ENCODE data around the gene SNX5. TPM values are rescaled to one million over a fixed set of nuclear protein-coding genes. Genes with fewer than 3 reads are reported as not detected.

The SNX5 gene
- total RNA-seq, 2 experiments from 2014 or later = 204 to 274 TPM

GRCh38 chr20:17998446-17998845 is 29.9 kb upstream of the SNX5 start:
- H3K4me1 ChIP-seq (ENCODE audit: insufficient read depth, low read length, poor library complexity, severe bottlenecking) = peaks cover 6% of the 10 kb centered on the region
- no peaks in the 10 kb centered on the region for H3K9me3 ChIP-seq (ENCODE audit: low read length)
- ChIA-PET POLR2A (interaction anchor here (0.6 to 0.9 kb wide), 2 partner anchors 14 to 19 kb away, joined by 3 read pairs; no protein-coding TSS in a partner anchor), CTCF (ENCODE audit: unreplicated experiment) (no interaction called here)
- intact Hi-C loops (cut with micrococcal nuclease; ENCODE audit: unreplicated experiment) = no loop called here
- no peak for DNase-seq (ENCODE audit: low spot score)
- no peaks in the 10 kb centered on the region for H3K36me3 ChIP-seq (ENCODE audit: insufficient read depth, low read length)
- H4K20me1 ChIP-seq (ENCODE audit: insufficient read depth, low read length) = no peaks in the 10 kb centered on the region
- H2AFZ ChIP-seq (ENCODE audit: low read length) = no peak overlapping the region
- BruUV-seq (replicated peaks) = no TSS peak
- no peak overlapping the region for H3K4me3 ChIP-seq (ENCODE audit: low read depth, low read length, poor library complexity, severe bottlenecking)
- no peak overlapping the region for H3K4me2 ChIP-seq (ENCODE audit: low read length)
- H3K9me2 ChIP-seq (ENCODE audit: insufficient read depth, low read length) = no peaks in the 10 kb centered on the region
- no peak overlapping the region for H3K27ac ChIP-seq (ENCODE audit: low read depth, low read length, poor library complexity, severe bottlenecking)
- TF ChIP-seq EZH2phosphoT487 (IDR thresholded peaks at IDR 0.05; ENCODE audit: borderline replicate concordance, low read depth, low read length) (no peak), CTCF (conservative IDR thresholded peaks at IDR 0.05; ENCODE audit: low read length) (no peak)
- H3K79me2 ChIP-seq (ENCODE audit: insufficient read depth, low read depth, low read length) = no peaks in the 10 kb centered on the region

GRCh38 chr20:17995967-17996819 is 27.6 kb upstream of the SNX5 start:
- Histone ChIP-seq H3K27ac (ENCODE audit: low read depth, low read length, poor library complexity, severe bottlenecking) (no peak overlapping the region), H3K4me1 (ENCODE audit: insufficient read depth, low read length, poor library complexity, severe bottlenecking) (peaks cover 14% of the 10 kb centered on the region), H3K9me3 (ENCODE audit: low read length) (no peaks in the 10 kb centered on the region), H3K9me2 (ENCODE audit: insufficient read depth, low read length) (no peaks in the 10 kb centered on the region), H3K4me2 (ENCODE audit: low read length) (peak overlapping the region; percentile 42; the same call in 1 of the 2 replicates), H4K20me1 (ENCODE audit: insufficient read depth, low read length) (no peaks in the 10 kb centered on the region), H3K4me3 (ENCODE audit: low read depth, low read length, poor library complexity, severe bottlenecking) (no peak overlapping the region), H3K36me3 (ENCODE audit: insufficient read depth, low read length) (peaks cover 12% of the 10 kb centered on the region; the same call in 1 of the 2 replicates), H3K79me2 (ENCODE audit: insufficient read depth, low read depth, low read length) (no peaks in the 10 kb centered on the region), H2AFZ (ENCODE audit: low read length) (peak overlapping the region; percentile 52; the same call in 1 of the 2 replicates)
- intact Hi-C loops (cut with micrococcal nuclease; ENCODE audit: unreplicated experiment) = loop anchor here (1.0 to 2.0 kb wide), 4 partner anchors 57 to 491 kb away; no protein-coding TSS in a partner anchor
- no TSS peak for BruUV-seq (replicated peaks)
- POLR2A ChIA-PET = interaction anchor here (0.5 to 0.7 kb wide), 3 partner anchors 10 to 34 kb away, joined by 3 to 7 read pairs (median 4); no protein-coding TSS in a partner anchor
- DNase-seq (ENCODE audit: low spot score) = peak; percentile 76
- TF ChIP-seq CTCF (conservative IDR thresholded peaks at IDR 0.05; ENCODE audit: low read length) = peak; percentile 99
- no peak for TF ChIP-seq EZH2phosphoT487 (IDR thresholded peaks at IDR 0.05; ENCODE audit: borderline replicate concordance, low read depth, low read length)
- CTCF ChIA-PET (ENCODE audit: unreplicated experiment) = no interaction called here

- ChIA-PET POLR2A (interaction anchor here (0.6 to 1.6 kb wide), 6 partner anchors 8 to 277 kb away, joined by 3 to 5 read pairs (median 3); no protein-coding TSS in a partner anchor), CTCF (ENCODE audit: unreplicated experiment) (no interaction called here)
- Histone ChIP-seq H2AFZ (ENCODE audit: low read length) (no peak overlapping the region), H3K36me3 (ENCODE audit: insufficient read depth, low read length) (peaks cover 36% of the 10 kb centered on the region), H3K9me2 (ENCODE audit: insufficient read depth, low read length) (no peaks in the 10 kb centered on the region), H3K9me3 (ENCODE audit: low read length) (no peaks in the 10 kb centered on the region), H3K4me2 (ENCODE audit: low read length) (no peak overlapping the region), H3K4me1 (ENCODE audit: insufficient read depth, low read length, poor library complexity, severe bottlenecking) (peaks cover 14% of the 10 kb centered on the region), H3K27ac (ENCODE audit: low read depth, low read length, poor library complexity, severe bottlenecking) (peak overlapping the region; percentile 23), H3K79me2 (ENCODE audit: insufficient read depth, low read depth, low read length) (no peaks in the 10 kb centered on the region), H3K4me3 (ENCODE audit: low read depth, low read length, poor library complexity, severe bottlenecking) (no peak overlapping the region), H4K20me1 (ENCODE audit: insufficient read depth, low read length) (no peaks in the 10 kb centered on the region)
- no peak for DNase-seq (ENCODE audit: low spot score)
- intact Hi-C loops (cut with micrococcal nuclease; ENCODE audit: unreplicated experiment) = no loop called here
- no peak for TF ChIP-seq CTCF (conservative IDR thresholded peaks at IDR 0.05; ENCODE audit: low read length)
- BruUV-seq (replicated peaks) = no TSS peak
Observed at GRCh38 chr20:17993546-17993945, 25.0 kb upstream of the SNX5 start.

Measured in OCI-LY7 (cell line).